ENCODE measurements around the gene ZNF555.
A peak's percentile ranks its signal among the peaks of the same experiment; 100 is the strongest.
"Not testable (repeated sequence)": the region's sequence is repeated elsewhere in the genome, so short reads cannot be mapped to it uniquely, and the experiment has no call there.

The ZNF555 gene

DNA sequence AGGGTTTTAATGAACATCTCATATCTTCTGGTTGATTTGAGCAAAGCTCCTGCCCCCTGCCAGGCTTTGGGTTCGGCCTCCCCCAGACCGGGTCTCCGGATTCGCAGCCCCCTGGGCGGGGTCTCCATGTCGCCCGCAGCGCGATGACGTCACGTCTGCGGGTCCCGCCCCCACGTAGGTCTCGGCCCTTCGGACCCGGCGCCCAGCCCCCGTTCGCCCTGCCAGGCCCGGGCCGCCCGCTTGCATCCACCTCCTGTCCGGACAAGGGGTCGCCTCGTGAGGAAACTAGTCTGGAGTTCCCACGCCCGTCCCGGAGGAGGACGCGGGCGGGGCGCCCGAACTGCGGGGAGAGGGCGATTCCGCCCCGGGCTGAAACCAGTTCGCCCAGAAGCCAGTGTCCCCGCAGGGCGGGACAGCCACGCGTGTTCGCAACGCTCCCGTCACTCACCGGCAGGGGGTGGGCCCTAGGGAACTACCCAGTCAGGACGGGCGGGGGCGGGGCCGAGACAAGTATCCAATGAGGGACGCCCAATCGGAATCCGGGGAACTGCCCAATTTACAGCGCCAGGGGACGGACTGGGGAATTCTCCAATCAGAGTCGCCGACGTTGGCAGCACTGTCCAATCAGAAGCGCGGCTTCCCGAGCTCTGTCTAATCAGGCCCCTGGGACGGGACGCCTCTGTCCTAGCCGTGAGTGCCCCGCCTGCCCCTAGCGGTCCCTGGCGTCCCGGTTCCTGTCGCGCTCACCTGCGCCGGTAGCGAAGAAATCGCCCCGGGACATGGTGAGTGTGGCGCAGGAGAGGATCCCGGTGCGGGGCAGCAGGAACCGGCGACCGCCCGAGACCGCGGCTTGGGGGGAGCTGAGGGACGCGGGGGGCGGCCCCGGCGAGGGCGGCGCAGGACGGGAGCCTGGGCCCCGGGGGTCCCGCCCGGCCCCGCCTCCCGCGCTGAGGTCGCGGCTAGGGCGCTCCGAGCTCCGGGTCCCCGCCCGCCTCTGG is at the start of gene ZNF555:
ZNF555 (plus strand) TSS at position 682 of the 998 bp plus-strand sequence; CDS start at position 780, 98 bp downstream.
- DNase-seq = peak; percentile 98 to 99

DNA sequence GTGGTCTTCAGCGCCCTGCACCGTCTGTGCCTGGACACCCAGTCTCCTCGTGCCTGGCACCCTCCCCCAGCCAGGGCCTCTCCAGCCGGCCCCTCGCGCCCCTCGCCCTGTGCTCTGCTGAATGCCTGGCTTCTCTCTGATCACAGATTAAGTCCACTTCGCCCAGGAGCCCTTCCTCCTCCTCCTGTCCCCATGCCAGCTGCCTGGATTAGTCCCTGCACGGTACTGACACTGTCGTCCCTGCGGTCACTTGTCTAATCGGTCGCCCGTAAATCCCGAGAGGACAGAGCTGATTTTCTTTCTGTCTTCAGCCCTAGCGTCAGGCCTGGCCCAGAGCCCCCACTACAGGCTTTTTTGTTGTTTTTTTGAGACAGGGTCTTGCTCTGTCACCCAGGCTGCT is 49.4 kb upstream of the ZNF555 start:
- no peak for DNase-seq

DNA sequence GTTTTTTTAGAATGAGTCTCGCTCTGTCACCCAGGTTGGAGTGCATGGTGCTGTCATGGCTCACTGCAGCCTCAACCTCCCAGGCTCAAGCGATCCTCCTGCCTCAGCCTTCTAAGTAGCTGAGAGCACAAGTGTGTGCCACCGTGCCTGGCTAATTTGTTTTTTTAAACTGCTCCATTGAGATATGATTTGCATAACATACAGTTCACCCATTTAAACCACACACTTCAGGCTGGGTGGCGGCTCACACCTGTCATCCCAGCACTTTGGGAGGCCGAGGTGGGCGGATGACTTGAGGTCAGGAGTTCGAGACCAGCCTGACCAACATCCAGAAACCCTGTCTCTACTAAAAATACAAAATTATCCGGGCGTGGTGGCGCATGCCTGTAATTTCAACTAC is 48.6 kb upstream of the ZNF555 start:
- DNase-seq = not testable (repeated sequence)

DNA sequence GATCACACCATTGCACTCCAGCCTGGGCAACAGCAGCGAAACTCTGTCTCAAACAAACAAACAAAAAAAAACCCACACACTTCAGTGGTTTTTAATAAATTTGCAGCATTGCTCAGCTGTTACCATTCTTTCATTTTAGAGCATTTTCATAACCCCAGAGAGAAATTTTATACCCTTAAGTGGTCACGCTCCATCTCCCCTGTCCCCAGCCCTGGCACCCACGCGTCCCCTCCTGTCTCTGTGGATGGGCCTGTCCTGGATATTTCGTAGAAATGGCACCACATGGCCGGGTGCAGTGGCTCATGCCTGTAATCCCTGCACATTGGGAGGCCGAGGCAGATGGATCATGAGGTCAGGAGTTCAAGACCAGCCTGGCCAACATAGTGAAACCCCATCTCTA is 48.1 kb upstream of the ZNF555 start:
- no peak for DNase-seq

DNA sequence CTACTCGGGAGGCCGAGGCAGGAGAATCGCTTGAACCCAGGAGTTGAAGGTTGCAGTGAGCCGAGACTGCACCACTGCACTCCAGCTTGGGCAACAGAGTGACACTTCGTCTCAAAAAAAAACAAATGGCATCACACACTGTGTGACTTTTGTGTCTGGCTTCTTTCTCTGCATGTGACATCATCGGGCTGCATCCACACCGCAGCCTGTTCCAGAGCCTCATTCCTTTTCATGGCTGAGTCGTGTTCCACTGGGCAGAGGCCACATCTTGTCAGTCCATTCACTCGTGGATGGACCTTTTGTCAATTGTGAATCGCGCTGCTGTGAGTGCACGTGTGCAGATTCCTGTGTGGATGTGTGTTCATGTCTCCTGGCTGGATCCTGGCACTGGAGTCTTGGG is 47.7 kb upstream of the ZNF555 start:
- no peak for DNase-seq

DNA sequence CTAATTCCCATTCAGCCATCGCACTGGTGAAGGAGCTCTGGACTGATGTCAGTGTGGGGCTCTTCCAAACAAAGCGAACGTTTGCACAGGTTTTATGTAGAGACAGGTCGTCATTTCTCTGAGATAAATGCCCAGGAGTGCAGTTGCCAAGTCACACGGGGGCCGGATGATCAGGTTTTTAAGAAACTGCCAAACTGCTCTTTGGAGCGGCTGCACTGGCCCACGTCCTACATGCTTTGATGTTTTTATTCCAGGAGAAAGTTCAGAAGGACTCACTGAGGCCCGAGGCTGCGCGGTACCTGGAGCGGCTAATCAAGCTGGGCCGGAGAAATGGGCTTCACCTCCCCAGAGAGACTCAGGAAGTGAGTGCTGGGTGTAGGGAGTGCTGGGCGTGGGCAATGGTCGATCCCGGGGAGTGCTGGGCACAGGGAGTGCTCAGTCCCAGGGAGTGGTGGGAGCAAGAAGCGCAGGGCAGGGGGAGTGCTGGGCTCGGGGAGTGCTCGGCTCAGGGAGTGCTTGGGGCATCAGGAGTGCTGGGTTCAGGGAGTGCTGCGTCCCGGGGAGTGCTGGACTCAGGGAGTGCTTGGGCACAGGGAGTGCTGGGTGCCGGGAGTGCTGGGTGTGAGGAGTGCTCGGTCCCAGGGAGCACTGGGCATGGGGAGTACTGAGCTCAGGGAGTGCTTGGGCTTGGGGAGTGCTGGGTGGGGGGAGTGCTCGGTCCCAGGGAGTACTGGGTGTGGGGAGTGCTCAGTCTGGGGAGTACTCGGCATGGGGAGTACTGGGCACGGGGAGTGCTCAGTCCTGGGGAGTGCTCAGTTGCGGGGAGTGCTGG is 45.2 kb upstream of the ZNF555 start:
- no peak for DNase-seq

DNA sequence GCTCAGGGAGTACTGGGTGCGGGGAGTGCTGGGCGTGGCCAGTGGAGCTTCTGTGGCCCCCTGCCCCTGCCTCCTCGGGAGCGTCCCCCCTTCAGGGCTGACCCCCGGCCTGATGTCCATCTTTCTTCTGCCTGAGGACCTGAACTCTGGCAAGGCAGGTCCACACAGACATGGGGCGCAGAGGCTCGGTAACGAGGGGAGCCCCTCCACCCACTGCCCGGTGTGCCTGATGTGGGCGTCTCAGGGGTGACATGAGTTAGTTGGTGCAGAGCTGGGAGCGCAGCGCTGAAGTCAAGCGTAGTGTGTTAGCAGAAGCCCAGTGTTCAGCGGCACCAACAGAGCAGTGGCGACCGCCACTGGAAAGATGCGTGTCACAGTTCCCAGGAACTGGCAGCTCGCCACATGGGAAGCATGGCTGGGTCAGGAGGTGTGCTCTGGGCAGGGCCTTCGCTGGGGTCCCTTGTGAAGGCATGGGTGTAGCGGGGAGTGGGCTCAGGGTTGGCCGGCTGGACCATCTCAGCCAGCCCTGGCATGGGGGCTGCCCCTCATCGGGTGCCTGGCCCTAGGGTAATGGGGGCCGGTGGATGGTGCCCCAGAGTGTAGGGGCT is 44.5 kb upstream of the ZNF555 start:
- DNase-seq = no peak

DNA sequence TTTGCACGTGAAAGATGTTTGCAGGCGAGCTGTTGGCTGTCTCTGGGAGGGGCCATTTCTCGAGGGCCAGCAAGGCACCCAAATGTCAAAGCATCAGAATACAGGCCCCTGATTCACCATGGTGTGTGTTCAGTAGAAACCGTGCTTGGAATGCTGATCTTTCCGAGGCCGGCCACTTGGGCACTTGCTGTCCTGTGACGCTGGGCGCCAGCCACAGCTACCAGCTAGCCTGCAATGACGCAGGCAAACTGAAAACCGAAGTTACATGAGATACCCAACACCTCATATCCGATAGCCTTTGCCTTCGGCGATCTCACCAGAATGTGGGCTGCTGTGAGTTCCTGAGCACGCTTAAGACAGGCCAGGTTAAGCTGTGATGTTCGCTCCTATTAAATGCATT is 44.0 kb upstream of the ZNF555 start:
- no peak for DNase-seq

DNA sequence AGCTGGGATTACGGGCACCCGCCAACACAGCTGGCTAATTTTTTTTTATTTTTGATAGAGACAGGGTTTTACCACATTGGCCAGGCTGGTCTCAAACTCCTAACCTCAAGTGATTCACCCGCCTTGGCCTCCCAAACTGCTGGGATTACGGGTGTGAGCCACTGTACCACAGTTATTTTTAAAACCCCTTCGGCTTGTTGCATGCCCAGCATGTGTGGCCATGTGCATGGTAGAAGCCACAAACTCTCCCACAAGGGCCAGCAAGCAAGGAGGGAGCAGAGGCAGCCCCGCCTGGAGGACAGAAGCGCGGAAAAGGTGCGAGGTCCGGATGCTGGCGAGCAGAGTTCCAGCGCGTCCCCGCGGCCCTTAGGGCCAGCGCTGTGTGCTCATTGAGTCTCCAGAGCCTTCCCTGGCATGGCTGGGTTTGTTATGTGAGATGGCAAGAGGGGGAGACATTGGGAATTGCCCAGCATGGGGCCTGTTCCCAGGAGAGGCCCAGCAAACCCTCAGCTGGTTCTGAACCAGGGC is 43.1 kb upstream of the ZNF555 start:
- no peak for DNase-seq

DNA sequence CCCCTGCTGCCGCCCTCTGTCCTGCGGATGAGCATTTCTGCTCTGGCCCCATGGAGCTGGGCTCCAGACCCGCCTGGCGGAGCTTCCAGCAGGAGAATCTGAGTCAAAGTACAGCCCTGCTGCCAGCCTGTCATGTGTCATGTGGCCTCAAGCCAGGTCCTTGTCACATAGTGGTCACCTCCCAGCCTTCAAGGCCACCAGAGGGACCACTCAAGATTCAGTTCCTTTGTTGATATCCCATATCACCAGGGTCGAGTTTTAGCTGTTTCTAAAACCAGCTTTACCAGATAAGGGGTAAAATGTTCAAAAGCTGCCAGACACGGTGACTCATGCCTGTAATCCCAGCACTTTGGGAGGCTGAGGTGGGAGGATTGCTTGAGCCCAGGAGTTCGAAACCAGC is 42.5 kb upstream of the ZNF555 start:
- DNase-seq = no peak

DNA sequence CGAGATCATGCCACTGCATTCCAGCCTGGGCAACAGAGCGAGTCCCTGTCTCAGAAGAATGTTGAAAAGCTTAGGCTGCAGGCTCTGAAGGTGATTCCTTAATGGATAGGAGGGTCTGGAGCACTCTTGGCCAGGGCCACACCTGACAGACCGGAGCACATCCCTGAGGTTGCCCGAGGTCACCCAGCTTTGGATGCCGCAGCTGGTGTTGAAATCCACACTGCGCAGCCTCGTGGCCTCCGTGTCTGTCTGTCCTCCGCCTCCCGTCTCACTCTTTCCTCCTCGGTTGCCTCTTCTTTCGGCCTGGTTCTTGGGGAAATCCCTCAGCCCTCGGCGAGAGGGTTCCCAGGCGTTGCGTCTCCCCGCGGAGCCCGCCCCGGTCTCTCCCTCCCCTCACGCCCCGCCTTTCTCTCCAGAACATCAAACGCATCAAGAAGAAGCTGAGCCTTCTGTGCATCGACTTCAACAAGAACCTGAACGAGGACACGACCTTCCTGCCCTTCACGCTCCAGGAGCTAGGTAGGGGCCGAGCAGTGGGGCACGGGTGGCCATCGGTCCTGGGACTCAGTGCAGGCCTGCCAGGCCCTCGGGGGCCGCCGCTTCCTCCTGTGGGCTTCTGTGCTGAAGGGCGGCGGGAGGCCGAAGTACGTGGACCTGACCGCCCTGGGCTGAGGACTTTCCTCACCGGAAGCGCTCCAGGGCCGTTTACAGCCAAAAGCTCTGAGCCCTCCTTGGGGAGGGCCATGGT is 41.8 kb upstream of the ZNF555 start:
- DNase-seq = no peak

DNA sequence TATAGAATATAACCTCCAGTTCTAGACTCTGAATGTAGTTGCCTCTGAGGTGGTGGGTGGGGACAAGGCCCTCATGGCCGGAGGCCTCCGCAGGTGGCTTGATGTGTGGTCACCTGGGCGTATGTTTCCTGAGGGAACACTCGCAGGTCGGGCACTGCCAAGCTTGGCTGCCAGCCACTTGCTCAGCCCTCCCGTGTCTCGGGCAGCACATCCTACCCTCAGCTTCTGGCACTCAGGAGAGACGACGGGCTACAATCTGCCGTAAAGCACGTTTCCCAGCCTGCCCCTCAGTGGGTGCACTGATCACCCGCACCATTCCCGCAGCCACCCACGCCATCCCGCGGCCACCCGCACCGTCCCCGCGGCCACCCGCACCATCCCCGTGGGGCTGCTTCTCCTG is 40.8 kb upstream of the ZNF555 start:
- DNase-seq = no peak

DNA sequence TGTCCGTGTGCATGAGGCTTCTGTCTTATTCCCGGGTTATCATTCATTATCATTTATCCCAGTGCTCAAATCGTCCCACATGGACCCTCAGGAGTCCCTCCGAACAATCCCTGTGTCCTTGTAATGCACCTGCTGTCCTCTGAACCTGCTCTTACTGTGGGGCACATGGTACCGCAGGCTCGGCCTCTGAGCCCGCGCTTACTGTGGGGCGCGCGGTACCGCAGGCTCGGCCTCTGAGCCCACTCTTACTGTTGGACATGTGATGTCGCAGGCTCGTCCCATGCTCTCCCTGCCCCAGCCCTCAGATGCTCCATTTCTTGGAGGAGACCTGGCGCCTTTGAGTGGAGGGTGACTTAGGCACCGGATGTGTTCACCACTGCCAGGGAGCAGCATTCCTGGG is 38.4 kb upstream of the ZNF555 start:
- no peak for DNase-seq

DNA sequence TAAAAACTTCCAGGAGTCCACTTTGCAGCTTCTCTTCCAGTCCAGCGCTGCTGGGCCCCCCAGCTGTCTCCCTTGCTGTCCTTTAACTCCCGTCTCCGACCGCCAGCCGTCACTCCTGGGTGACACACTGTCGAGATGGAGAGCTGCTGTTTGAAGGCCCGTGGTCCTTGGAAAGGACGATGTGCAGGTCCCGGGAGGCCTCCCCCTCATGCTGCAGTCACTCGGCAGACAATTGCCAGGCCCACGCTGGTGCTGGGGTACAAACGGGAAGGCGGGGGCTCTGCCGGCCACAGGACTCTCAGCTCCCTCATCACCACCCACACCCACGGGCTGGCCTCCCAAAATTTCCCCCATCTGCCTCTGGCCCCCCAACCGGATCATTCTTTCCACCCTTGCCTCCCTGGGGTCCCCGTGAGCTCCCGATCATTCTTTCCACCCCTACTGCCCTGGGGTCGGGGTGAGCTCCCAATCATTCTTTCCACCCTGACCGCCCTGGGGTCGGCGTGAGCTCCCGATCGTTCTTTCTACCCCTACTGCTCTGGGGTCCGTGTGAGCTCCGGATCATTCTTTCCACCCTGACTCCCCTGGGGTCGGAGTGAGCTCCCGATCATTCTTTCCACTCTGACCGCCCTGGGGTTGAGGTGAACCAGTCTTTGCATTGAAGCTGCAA is 37.7 kb upstream of the ZNF555 start:
- no peak for DNase-seq

DNA sequence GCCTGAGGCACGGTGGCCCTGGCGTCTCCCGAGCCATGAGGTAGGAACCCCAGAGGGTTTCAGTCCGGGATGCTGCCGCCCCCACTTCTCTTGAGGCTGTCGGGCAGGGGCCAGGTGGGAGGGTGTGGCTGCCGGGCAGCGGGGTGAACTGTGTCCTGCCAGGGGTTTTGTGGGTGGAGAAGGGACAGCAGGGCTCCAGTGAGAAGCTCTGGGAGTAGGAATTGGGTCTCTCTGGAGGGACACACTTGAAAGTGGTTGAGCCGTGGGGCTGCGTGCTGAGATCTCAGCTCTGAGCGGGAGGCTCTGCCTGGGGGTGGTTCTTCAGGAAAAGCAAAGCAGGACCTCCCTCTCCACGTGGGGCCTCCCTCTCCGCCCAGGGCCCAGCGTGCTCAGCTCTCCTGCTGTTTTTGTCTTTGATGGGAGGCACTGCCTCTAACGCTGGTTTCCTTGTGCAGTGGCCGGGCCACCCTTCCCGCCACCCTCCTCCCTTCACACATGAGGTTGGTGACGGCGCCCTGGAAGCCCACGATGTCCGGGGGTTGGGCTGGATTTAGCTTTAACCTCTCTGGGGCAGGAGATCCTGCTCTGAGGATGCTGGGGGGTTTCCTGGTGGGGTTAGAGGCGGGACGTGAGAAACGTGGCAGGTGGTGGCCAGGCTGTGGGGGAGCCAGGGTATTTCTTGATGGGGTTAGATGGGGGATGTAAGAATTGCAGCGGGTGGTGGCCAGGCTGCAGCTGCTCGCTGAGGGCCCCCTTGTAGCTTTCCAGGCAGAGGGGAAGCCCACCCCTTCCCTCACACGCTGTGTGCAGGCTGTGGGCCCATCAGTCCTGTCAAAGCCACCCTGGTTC is 36.9 kb upstream of the ZNF555 start:
- DNase-seq = no peak

DNA sequence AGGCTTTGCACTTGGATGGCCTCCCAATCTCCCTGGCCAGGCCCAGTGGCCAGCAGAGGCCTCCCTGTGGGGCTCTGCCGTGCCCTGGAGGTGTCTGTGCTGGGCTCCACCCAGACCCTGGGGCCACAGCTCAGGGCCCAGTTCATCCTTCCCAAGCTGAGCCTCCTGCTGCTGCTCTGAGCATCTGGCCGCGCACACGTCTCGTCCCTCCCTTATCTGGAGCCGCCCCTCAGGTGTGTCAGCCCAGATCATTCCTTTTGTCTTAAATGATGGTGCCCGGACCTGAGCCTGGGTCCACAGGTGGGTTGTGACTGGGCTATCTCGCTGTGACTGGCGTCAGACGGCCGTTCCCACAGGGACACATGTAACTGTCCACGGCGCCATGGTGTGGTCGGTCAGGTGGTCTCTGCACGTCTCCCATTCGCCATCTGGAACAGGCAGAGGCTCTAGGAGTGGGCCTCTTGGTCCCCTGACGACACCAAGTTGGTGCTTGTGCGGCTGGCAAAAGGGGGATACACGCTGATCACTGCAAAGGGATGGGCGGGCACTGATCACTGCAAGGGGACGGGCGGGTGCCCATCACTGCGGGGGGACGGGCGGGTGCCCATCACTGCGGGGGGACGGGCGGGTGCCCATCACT is 35.9 kb upstream of the ZNF555 start:
- DNase-seq = no peak

DNA sequence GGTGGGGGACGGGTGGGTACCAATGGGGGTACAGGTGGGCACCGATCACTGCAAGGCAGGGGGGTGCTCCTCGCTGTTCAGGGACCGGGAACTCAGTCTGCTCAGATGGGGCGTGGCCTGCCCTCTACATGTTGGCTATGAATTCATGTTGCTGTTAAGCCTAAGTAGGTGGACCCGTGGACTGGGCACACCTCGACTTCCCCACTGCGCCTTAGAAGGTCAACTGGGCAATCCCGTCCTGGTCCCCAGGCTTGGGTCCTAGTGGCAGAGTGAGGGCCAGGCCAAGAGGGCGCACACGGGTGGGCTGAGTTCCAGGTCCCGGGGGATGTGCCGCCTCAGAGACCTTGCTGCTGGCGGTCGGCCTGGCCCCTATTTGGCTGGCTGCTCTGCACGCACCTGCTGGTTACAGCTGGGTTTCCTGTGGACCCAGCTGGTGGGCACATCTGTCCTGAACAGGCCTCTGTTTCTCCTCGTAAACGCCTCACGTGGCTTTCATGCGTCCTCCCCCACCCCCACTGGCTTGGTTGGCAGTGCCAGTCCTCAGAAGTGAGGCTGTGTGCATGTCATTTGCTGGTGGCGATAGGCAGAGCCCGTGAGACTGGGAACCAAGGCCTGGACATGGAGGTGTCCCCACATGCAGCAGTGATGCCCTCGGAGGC is 35.2 kb upstream of the ZNF555 start:
- DNase-seq = no peak

DNA sequence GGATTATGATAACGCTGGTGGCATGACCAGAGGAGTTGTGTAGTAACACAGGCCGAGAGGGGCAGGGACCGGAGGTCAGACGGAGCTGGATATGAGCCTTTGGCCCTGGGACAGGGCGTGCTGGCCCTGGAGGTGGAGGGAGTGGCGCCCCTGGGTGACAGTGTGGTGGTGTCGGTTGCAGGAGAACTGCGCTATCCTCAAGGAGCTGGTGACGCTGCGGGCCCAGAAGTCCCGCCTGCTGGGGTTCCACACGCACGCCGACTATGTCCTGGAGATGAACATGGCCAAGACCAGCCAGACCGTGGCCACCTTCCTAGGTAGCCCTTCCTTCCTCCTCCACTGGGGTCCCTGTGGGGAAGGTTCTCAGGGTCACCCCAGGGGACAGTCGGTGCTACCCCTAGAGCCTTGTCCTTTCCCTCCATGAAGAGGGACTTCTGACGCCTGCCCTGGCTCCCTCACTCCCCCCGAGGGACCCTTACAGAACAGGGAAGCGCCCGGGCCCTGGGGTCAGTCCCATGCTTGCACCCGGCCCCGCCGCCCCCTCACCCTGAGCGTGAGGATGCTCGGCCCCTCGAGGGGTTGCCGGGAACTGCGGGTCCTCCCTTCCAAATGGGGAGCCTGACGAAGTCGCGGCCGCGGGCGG is 34.4 kb upstream of the ZNF555 start:
- no peak for DNase-seq

All from NCI-H187 (cell line).